RWPE2 (cell line): ENCODE measurements around the gene REN.

Experiments
- ATAC-seq: fragments of 200-7000 bp; cut with Tn5 transposase; 3 replicates; pipeline ENCODE4 v1.9.1; 2021; ENCODE audit warnings: low read depth
- DNase-seq: peaks from one replicate; pipeline ENCODE4 v3.0.0-alpha.2; 2020; ENCODE audit warnings: low spot score
- H3K27ac ChIP-seq: fragments of 450-650 bp; 2 replicates; pipeline ENCODE4 v1.5.1; 2017; ENCODE audit warnings: mild to moderate bottlenecking; ENCODE audit not compliant: poor library complexity, severe bottlenecking
- H3K27me3 ChIP-seq: fragments of 250-450 bp; sonication (Bioruptor Pico); 2 replicates; pipeline ENCODE4 v1.5.1; 2021; ENCODE audit warnings: mild to moderate bottlenecking, moderate library complexity; ENCODE audit not compliant: insufficient read depth, poor library complexity, severe bottlenecking
- H3K36me3 ChIP-seq: fragments of 250-450 bp; sonication (Bioruptor Pico); 2 replicates; pipeline ENCODE4 v1.5.1; 2020; ENCODE audit warnings: low read depth, mild to moderate bottlenecking, moderate library complexity
- H3K4me1 ChIP-seq: fragments of 250-450 bp; sonication (Bioruptor Pico); 2 replicates; pipeline ENCODE4 v1.5.1; 2021; ENCODE audit warnings: mild to moderate bottlenecking, moderate library complexity; ENCODE audit not compliant: insufficient read depth, poor library complexity, severe bottlenecking
- H3K4me3 ChIP-seq: fragments of 250-450 bp; sonication (Bioruptor Pico); 2 replicates; pipeline ENCODE4 v1.5.1; 2021; ENCODE audit warnings: mild to moderate bottlenecking, moderate library complexity; ENCODE audit not compliant: severe bottlenecking
- H3K9me3 ChIP-seq: fragments of 250-450 bp; sonication (Bioruptor Pico); 2 replicates; pipeline ENCODE4 v1.5.1; 2021; ENCODE audit warnings: mild to moderate bottlenecking, moderate library complexity; ENCODE audit not compliant: severe bottlenecking
- CTCF ChIP-seq: fragments of 450-650 bp; IDR thresholded peaks from one replicate; pipeline ENCODE4 v1.5.1; 2017; ENCODE audit warnings: mild to moderate bottlenecking, moderate library complexity; ENCODE audit not compliant: poor library complexity, severe bottlenecking

Gene REN

GRCh38 chr1:204207136-204207616 lies 41.0 kb upstream of the REN start:
- Histone ChIP-seq H3K27ac (no peak overlapping the region), H3K36me3 (no peaks in the 10 kb centered on the region), H3K27me3 (no peaks in the 10 kb centered on the region), H3K4me3 (no peak overlapping the region), H3K4me1 (no peaks in the 10 kb centered on the region), H3K9me3 (no peaks in the 10 kb centered on the region)
- TF ChIP-seq CTCF = peak; percentile 93
- DNase-seq (no peak), ATAC-seq (peak; percentile 91)

- no peaks in the 10 kb centered on the region for H3K27me3 ChIP-seq
- no peak for DNase-seq
Measured at GRCh38 chr1:204206121-204206520, 40.0 kb upstream of the REN start.

DNA sequence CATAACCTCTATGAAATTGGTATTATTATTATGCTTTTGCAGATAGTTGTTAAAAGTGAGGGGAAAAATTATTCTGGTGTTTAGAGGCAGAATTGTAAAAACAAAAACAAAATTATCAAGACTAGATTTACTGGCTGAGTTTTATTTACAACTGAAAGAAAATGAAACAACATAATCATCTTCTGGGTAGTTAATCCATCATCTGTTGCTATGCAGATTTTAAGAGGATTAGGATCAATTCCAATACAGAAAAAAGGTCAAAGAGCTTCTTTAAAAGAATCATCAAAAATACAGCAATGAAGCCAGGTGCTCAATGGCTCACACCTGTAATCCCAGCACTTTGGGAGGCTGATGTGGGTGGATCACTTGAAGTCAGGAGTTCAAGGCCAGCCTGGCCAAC lies 39.3 kb upstream of the REN start:
- H3K27ac ChIP-seq = no peak overlapping the region
- no peak overlapping the region for H3K4me3 ChIP-seq
- no peak for TF ChIP-seq CTCF
- H3K27me3 ChIP-seq = no peaks in the 10 kb centered on the region
- ATAC-seq = no peak
- no peaks in the 10 kb centered on the region for H3K4me1 ChIP-seq
- DNase-seq = no peak
- no peaks in the 10 kb centered on the region for H3K36me3 ChIP-seq
- H3K9me3 ChIP-seq = no peaks in the 10 kb centered on the region

More at GRCh38 chr1:204206121-204206520, 40.0 kb upstream of the REN start:
- no peak overlapping the region for H3K4me3 ChIP-seq
- no peak overlapping the region for H3K27ac ChIP-seq
- ATAC-seq = no peak
- no peaks in the 10 kb centered on the region for H3K9me3 ChIP-seq
- no peaks in the 10 kb centered on the region for H3K4me1 ChIP-seq
- H3K36me3 ChIP-seq = no peaks in the 10 kb centered on the region
- TF ChIP-seq CTCF = no peak

GRCh38 chr1:204204944-204205343 lies 38.8 kb upstream of the REN start:
- Histone ChIP-seq H3K36me3 (no peaks in the 10 kb centered on the region), H3K9me3 (no peaks in the 10 kb centered on the region), H3K27ac (no peak overlapping the region), H3K4me1 (no peaks in the 10 kb centered on the region), H3K27me3 (no peaks in the 10 kb centered on the region), H3K4me3 (no peak overlapping the region)
- no peak for DNase-seq
- ATAC-seq = no peak
- no peak for TF ChIP-seq CTCF

DNA sequence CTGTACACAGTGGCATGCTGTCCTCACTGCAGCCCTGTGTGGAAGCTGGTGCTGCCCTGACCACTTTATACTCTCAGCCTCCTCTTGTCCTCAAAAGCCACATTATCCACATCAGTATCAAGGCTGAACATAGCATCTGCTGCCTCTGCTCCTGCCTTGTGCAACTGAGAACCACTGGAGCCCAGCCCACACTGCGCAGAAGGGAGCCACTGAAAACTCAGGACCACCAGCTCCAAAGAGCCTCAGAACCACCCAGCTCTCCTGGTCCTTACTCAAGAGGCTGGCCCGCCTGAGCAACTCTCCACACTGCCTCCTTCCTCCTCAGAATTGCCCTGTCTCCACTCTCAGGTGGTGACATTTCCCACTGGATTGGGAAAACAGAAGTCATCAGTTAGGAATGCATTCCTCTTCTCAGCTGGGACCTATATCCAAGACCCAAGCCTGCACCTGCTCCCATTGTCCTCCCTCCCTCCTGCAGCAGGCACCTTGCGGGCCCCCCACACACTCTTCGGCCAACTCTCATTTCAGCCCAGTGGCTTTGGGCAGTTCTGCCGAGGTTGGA lies 37.1 kb upstream of the REN start:
- H3K4me3 ChIP-seq = no peak overlapping the region
- H3K4me1 ChIP-seq = peaks cover 10% of the 10 kb centered on the region
- no peak for ATAC-seq
- no peak for TF ChIP-seq CTCF
- no peaks in the 10 kb centered on the region for H3K9me3 ChIP-seq
- H3K27me3 ChIP-seq = no peaks in the 10 kb centered on the region
- no peak overlapping the region for H3K27ac ChIP-seq
- no peak for DNase-seq
- H3K36me3 ChIP-seq = no peaks in the 10 kb centered on the region
